A673 (cell line): Measurements from ENCODE around the gene PHKB.
"Not testable (repeated sequence)": the region's sequence is repeated elsewhere in the genome, so short reads cannot be mapped to it uniquely, and the experiment has no call there.

Source experiments
- EZH2 ChIP-seq: fragments of 200-600 bp; sonication (generic); IDR thresholded peaks from 2 replicates; pipeline ENCODE4 v1.6.1; 2017; ENCODE audit warnings: borderline replicate concordance, low read depth, mild to moderate bottlenecking, mixed read lengths, antibody characterized with exemption, low read length; ENCODE audit not compliant: poor library complexity, severe bottlenecking
- TF ChIP-seq, protein P1 (sequence below): fragments of 300-800, 200-600 bp; sonication (generic); conservative IDR thresholded peaks from 2 replicates; pipeline ENCODE4 v1.5.1; 2017; ENCODE audit warnings: low read depth, mild to moderate bottlenecking, antibody characterized with exemption, low read length, moderate library complexity, mixed read lengths

DNA sequence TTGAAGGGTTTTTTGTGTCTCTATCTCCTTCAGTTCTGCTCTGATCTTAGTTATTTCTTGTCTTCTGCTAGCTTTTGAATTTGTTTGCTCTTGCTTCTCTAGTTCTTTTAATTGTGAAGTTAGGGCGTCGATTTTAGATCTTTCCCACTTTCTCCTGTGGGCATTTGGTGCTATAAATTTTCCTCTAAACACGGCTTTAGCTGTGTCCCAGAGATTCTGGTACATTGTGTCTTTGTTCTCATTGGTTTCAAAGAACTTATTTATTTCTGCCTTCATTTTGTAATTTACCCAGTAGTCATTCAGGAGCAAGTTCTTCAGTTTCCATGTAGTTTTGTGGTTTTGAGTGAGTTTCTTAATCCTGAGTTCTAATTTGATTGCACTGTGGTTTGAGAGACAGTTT, 90.1 kb downstream of the PHKB start:
- TF ChIP-seq, protein P1, sequence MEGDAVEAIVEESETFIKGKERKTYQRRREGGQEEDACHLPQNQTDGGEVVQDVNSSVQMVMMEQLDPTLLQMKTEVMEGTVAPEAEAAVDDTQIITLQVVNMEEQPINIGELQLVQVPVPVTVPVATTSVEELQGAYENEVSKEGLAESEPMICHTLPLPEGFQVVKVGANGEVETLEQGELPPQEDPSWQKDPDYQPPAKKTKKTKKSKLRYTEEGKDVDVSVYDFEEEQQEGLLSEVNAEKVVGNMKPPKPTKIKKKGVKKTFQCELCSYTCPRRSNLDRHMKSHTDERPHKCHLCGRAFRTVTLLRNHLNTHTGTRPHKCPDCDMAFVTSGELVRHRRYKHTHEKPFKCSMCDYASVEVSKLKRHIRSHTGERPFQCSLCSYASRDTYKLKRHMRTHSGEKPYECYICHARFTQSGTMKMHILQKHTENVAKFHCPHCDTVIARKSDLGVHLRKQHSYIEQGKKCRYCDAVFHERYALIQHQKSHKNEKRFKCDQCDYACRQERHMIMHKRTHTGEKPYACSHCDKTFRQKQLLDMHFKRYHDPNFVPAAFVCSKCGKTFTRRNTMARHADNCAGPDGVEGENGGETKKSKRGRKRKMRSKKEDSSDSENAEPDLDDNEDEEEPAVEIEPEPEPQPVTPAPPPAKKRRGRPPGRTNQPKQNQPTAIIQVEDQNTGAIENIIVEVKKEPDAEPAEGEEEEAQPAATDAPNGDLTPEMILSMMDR, result not testable (repeated sequence)
- TF ChIP-seq EZH2, result not testable (repeated sequence)
